Caco-2 (cell line): ENCODE data around the gene BARX2. TPM values are rescaled to one million over a fixed set of nuclear protein-coding genes. Genes with fewer than 3 reads are reported as not detected.
A peak's percentile ranks its signal among the peaks of the same experiment; 100 is the strongest.
"Not testable (repeated sequence)": the region's sequence is repeated elsewhere in the genome, so short reads cannot be mapped to it uniquely, and the experiment has no call there.

ENCODE experiments used
- BruUV-seq: library from RNA; stranded (reverse); fragments of 400-500 nt; replicated peaks from 2 replicates; lab custom pipeline; 2021; lab: Mats Ljungman, UMichigan
- CTCF ChIA-PET: fragments of 300-600 bp; sonication (Branson Sonifier 250); formaldehyde crosslinking; loops from one replicate; lab custom pipeline; 2022; ENCODE audit warnings: antibody characterized with exemption; lab: Charles Lee
- POLR2A ChIA-PET: fragments of 300-600 bp; sonication (Branson Sonifier 250); formaldehyde crosslinking; loops from one replicate; lab custom pipeline; 2022; ENCODE audit warnings: antibody characterized with exemption; lab: Charles Lee
- DNase-seq, 2 experiments: peaks; one replicate each; pipeline versions ENCODE4 v3.0.0 to v3.0.0-alpha.2; 2020 to 2022
- H3K27me3 ChIP-seq: replicated peaks from 2 replicates; pipeline ENCODE4 v1.6.0; 2011; ENCODE audit warnings: low read length; ENCODE audit not compliant: control insufficient read depth, insufficient read depth
- H3K36me3 ChIP-seq: 2 replicates; pipeline ENCODE4 v1.5.1; 2011; ENCODE audit warnings: low read length; ENCODE audit not compliant: control insufficient read depth, insufficient read depth
- H3K4me1 ChIP-seq: fragments of 250-450 bp; sonication (Bioruptor Pico); 2 replicates; pipeline ENCODE4 v1.5.1; 2020; ENCODE audit warnings: mild to moderate bottlenecking
- H3K4me3 ChIP-seq: 2 replicates; pipeline ENCODE4 v1.5.1; 2011; ENCODE audit warnings: low read depth, mild to moderate bottlenecking, control low read depth, low read length
- H3K9me3 ChIP-seq: fragments of 250-450 bp; sonication (Bioruptor Pico); 2 replicates; pipeline ENCODE4 v1.5.1; 2020; ENCODE audit warnings: mild to moderate bottlenecking, moderate library complexity
- H3K27ac Mint-ChIP-seq: one replicate; pipeline ENCODE4 v1.8.0; 2022; ENCODE audit warnings: mixed read lengths; ENCODE audit not compliant: unreplicated experiment
- H3K27me3 Mint-ChIP-seq: one replicate; pipeline ENCODE4 v1.8.0; 2022; ENCODE audit warnings: mixed read lengths; ENCODE audit not compliant: insufficient read depth, unreplicated experiment
- H3K36me3 Mint-ChIP-seq: one replicate; pipeline ENCODE4 v1.8.0; 2022; ENCODE audit warnings: mild to moderate bottlenecking, mixed read lengths; ENCODE audit not compliant: insufficient read depth, unreplicated experiment
- H3K4me1 Mint-ChIP-seq: one replicate; pipeline ENCODE4 v1.8.0; 2022; ENCODE audit warnings: low read depth, mixed read lengths; ENCODE audit not compliant: unreplicated experiment
- H3K4me3 Mint-ChIP-seq: one replicate; pipeline ENCODE4 v1.8.0; 2022; ENCODE audit warnings: mild to moderate bottlenecking, moderate library complexity, mixed read lengths; ENCODE audit not compliant: unreplicated experiment
- H3K9me3 Mint-ChIP-seq: one replicate; pipeline ENCODE4 v1.8.0; 2022; ENCODE audit warnings: mixed read lengths; ENCODE audit not compliant: unreplicated experiment
- intact Hi-C: fragments of 100-400 bp; cut with micrococcal nuclease; formaldehyde crosslinking; loops from one replicate; pipeline ENCODE4 v1.10.0; 2022; ENCODE audit not compliant: unreplicated experiment
- total RNA-seq: library from RNA; stranded (reverse); gene quantifications from 2 replicates; pipeline ENCODE4 v1.2.3, GENCODE V29; 2022
- TF ChIP-seq, protein P1 (sequence below), 2 experiments: fragments of 200-600 bp in 1 of 2; IDR thresholded peaks; 1 replicate in 1 of 2; 2 replicates in 1 of 2; pipeline versions ENCODE4 v1.5.1 to v1.8.0; 2011 to 2022; ENCODE audit warnings: antibody characterized with exemption in 1 of 2, control low read depth in 1 of 2, inconsistent platforms in 1 of 2, low read depth in 1 of 2, low read length in 1 of 2, mild to moderate bottlenecking in 1 of 2, moderate library complexity in 1 of 2; ENCODE audit not compliant: insufficient read depth in 1 of 2, severe bottlenecking in 1 of 2, unreplicated experiment in 1 of 2

The BARX2 gene
- total RNA-seq, 1 experiment from 2014 or later: 0.82 TPM

DNA sequence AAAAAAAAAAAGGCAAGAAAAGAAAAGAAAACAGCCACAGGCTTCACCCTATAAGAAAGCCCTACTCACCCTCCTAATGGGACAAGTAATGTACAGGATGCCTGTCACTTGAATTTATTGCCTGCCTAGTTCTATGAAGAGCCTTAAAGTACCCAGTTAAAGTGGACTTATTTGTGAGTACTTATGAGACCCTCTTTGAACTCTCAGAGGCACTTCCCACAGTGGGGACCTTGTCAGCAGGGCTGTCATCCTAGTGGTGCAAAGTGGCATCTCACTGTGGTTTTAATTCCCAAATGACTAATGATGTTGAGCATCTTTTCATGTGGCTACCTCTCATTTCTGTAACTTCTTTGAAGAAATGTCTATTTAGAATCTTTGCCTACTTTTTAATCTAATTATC is 41.8 kb upstream of the BARX2 start:
- Histone ChIP-seq H3K27me3 (no peaks in the 10 kb centered on the region), H3K9me3 (no peaks in the 10 kb centered on the region), H3K4me3 (no peak overlapping the region), H3K36me3 (no peaks in the 10 kb centered on the region), H3K4me1 (peaks cover 9% of the 10 kb centered on the region; the same call in 1 of the 2 replicates)
- BruUV-seq: no TSS peak
- intact Hi-C loops: loop anchor here (2.0 to 5.0 kb wide), 2 partner anchors 45 to 377 kb away; no protein-coding TSS in a partner anchor
- CTCF ChIA-PET: interaction anchor here (0.6 to 1.0 kb wide), 2 partner anchors 176 to 248 kb away, joined by 3 to 6 read pairs; no protein-coding TSS in a partner anchor
- Mint-ChIP-seq H3K4me3 (no peak overlapping the region), H3K9me3 (no peaks in the 10 kb centered on the region), H3K36me3 (no peaks in the 10 kb centered on the region), H3K27me3 (no peaks in the 10 kb centered on the region), H3K4me1 (peaks cover 12% of the 10 kb centered on the region), H3K27ac (no peak overlapping the region)
- TF ChIP-seq, protein P1, sequence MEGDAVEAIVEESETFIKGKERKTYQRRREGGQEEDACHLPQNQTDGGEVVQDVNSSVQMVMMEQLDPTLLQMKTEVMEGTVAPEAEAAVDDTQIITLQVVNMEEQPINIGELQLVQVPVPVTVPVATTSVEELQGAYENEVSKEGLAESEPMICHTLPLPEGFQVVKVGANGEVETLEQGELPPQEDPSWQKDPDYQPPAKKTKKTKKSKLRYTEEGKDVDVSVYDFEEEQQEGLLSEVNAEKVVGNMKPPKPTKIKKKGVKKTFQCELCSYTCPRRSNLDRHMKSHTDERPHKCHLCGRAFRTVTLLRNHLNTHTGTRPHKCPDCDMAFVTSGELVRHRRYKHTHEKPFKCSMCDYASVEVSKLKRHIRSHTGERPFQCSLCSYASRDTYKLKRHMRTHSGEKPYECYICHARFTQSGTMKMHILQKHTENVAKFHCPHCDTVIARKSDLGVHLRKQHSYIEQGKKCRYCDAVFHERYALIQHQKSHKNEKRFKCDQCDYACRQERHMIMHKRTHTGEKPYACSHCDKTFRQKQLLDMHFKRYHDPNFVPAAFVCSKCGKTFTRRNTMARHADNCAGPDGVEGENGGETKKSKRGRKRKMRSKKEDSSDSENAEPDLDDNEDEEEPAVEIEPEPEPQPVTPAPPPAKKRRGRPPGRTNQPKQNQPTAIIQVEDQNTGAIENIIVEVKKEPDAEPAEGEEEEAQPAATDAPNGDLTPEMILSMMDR (IDR thresholded peaks at IDR 0.05; ENCODE audit: insufficient read depth in 1 of 2, low read depth in 1 of 2, low read length in 1 of 2, severe bottlenecking in 1 of 2, unreplicated experiment in 1 of 2): peak; percentile 40 to 60
- no peak for DNase-seq
- POLR2A ChIA-PET: no interaction called here

DNA sequence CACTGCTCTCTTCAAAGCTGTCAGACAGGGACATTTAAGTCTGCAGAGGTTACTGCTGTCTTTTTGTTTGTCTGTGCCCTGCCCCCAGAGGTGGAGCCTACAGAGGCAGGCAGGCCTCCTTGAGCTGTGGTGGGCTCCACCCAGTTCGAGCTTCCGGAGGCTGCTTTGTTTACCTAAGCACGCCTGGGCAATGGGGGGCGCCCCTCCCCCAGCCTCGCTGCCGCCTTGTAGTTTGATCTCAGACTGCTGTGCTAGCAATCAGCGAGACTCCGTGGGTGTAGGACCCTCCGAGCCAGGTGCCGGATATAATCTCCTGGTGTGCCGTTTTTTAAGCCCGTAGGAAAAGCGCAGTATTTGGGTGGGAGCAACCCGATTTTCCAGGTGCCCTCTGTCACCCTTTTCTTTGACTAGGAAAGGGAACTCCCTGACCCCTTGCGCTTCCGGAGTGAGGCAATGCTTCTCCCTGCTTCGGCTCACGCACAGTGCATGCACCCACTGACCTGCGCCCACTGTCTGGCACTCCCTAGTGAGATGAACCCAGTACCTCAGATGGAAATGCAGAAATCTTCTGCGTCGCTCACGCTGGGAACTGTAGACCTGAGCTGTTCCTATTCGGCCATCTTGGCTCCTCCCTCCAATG is 31.2 kb upstream of the BARX2 start:
- H3K9me3 ChIP-seq, H3K4me3 ChIP-seq, H3K4me1 ChIP-seq, H3K4me1 Mint-ChIP-seq, H3K9me3 Mint-ChIP-seq, H3K36me3 ChIP-seq, POLR2A ChIA-PET, CTCF ChIA-PET, H3K36me3 Mint-ChIP-seq, H3K27me3 ChIP-seq, H3K27ac Mint-ChIP-seq, H3K4me3 Mint-ChIP-seq, BruUV-seq, intact Hi-C loops, DNase-seq, H3K27me3 Mint-ChIP-seq: not testable (repeated sequence)

DNA sequence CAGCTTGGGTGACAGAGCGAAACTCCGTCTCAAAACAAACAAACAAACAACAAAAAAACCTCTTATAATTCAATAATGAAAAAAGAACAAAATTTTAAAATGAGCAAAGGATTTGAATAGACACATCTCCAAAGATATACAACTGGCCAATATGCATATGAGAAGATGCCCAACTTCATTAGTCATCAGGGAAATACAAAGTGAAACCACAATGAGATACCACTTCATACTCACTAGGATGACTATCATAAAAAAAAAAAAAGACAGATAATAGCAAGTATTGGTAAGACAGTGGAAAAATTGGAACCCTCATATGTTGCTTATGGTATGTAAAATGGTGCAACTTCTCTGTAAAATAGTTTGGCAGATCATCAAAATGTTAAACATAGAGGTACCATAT is 28.7 kb upstream of the BARX2 start:
- DNase-seq: no peak
- no peaks in the 10 kb centered on the region for H3K27me3 ChIP-seq
- no peak overlapping the region for H3K27ac Mint-ChIP-seq
- TF ChIP-seq, protein P1 (IDR thresholded peaks at IDR 0.05; ENCODE audit: insufficient read depth in 1 of 2, low read depth in 1 of 2, low read length in 1 of 2, severe bottlenecking in 1 of 2, unreplicated experiment in 1 of 2): no peak
- H3K36me3 Mint-ChIP-seq: no peaks in the 10 kb centered on the region
- peaks cover 4% of the 10 kb centered on the region for H3K27me3 Mint-ChIP-seq
- H3K4me1 ChIP-seq: no peaks in the 10 kb centered on the region
- no TSS peak for BruUV-seq
- H3K4me3 Mint-ChIP-seq: no peak overlapping the region
- peaks cover 9% of the 10 kb centered on the region for H3K9me3 Mint-ChIP-seq
- intact Hi-C loops: no loop called here
- H3K4me3 ChIP-seq: no peak overlapping the region
- ChIA-PET CTCF (no interaction called here), POLR2A (no interaction called here)
- H3K4me1 Mint-ChIP-seq: no peaks in the 10 kb centered on the region
- H3K9me3 ChIP-seq: no peaks in the 10 kb centered on the region
- H3K36me3 ChIP-seq: no peaks in the 10 kb centered on the region
